ENCODE data around the gene ROCK1. TPM values are rescaled to one million over a fixed set of nuclear protein-coding genes. Genes with fewer than 3 reads are reported as not detected.

The ROCK1 gene
- total and polyA plus RNA-seq, 2 donors from 2014 or later = 10.5 to 56.5 TPM

- Histone ChIP-seq H3K4me3 (ENCODE audit: low read length in 3 of 3) (no peak overlapping the region), H3K4me1 (ENCODE audit: control insufficient read depth in 2 of 3, insufficient read depth in 2 of 3, low read depth in 1 of 3, low read length in 3 of 3) (peaks cover 0 to 4% (median 3%) of the 10 kb centered on the region in 3 donors), H3K27ac (ENCODE audit: low read depth in 2 of 2, low read length in 2 of 2) (no peak overlapping the region), H3K9ac (ENCODE audit: low read length in 3 of 3) (no peak overlapping the region), H3K9me3 (ENCODE audit: control insufficient read depth in 2 of 3, insufficient read depth in 1 of 3, low read length in 3 of 3) (no peaks in the 10 kb centered on the region), H3K27me3 (ENCODE audit: control insufficient read depth, insufficient read depth, low read length) (no peaks in the 10 kb centered on the region), H3K36me3 (ENCODE audit: control insufficient read depth in 2 of 3, insufficient read depth in 3 of 3, low read length in 3 of 3) (no peaks in the 10 kb centered on the region)
- TF ChIP-seq CTCF (IDR thresholded peaks at IDR 0.05; ENCODE audit: borderline replicate concordance, extremely low read depth, insufficient read depth) = no peak
- DNase-seq = no peak
- no peak for FAIRE-seq
- intact Hi-C loops (cut with DNase I) = no loop called here
Observed at GRCh38 chr18:21074336-21075323, 37.0 kb downstream of the ROCK1 start.

GRCh38 chr18:21073180-21073579 is 38.4 kb downstream of the ROCK1 start:
- H3K9ac ChIP-seq (ENCODE audit: low read length in 3 of 3) = no peak overlapping the region
- DNase-seq (no peak), FAIRE-seq (no peak)
- intact Hi-C loops (cut with DNase I) = no loop called here
- no peaks in the 10 kb centered on the region for H3K27me3 ChIP-seq (ENCODE audit: control insufficient read depth, insufficient read depth, low read length)
- TF ChIP-seq CTCF (IDR thresholded peaks at IDR 0.05; ENCODE audit: borderline replicate concordance, extremely low read depth, insufficient read depth) = no peak
- H3K4me1 ChIP-seq (ENCODE audit: control insufficient read depth in 2 of 3, insufficient read depth in 2 of 3, low read depth in 1 of 3, low read length in 3 of 3) = peaks cover 0 to 4% (median 0%) of the 10 kb centered on the region in 3 donors
- no peaks in the 10 kb centered on the region for H3K9me3 ChIP-seq (ENCODE audit: control insufficient read depth in 2 of 3, insufficient read depth in 1 of 3, low read length in 3 of 3)
- H3K27ac ChIP-seq (ENCODE audit: low read depth in 2 of 2, low read length in 2 of 2) = no peak overlapping the region
- no peak overlapping the region for H3K4me3 ChIP-seq (ENCODE audit: low read length in 3 of 3)
- no peaks in the 10 kb centered on the region for H3K36me3 ChIP-seq (ENCODE audit: control insufficient read depth in 2 of 3, insufficient read depth in 3 of 3, low read length in 3 of 3)

GRCh38 chr18:21071071-21071470 is 40.5 kb downstream of the ROCK1 start:
- peaks cover 0 to 4% (median 0%) of the 10 kb centered on the region in 3 donors for H3K4me1 ChIP-seq (ENCODE audit: control insufficient read depth in 2 of 3, insufficient read depth in 2 of 3, low read depth in 1 of 3, low read length in 3 of 3)
- H3K36me3 ChIP-seq (ENCODE audit: control insufficient read depth in 2 of 3, insufficient read depth in 3 of 3, low read length in 3 of 3) = no peaks in the 10 kb centered on the region
- no peak for DNase-seq
- H3K4me3 ChIP-seq (ENCODE audit: low read length in 3 of 3) = no peak overlapping the region
- no peak overlapping the region for H3K27ac ChIP-seq (ENCODE audit: low read depth in 2 of 2, low read length in 2 of 2)
- TF ChIP-seq CTCF (IDR thresholded peaks at IDR 0.05; ENCODE audit: borderline replicate concordance, extremely low read depth, insufficient read depth) = no peak
- no peaks in the 10 kb centered on the region for H3K9me3 ChIP-seq (ENCODE audit: control insufficient read depth in 2 of 3, insufficient read depth in 1 of 3, low read length in 3 of 3)
- intact Hi-C loops (cut with DNase I) = no loop called here
- H3K9ac ChIP-seq (ENCODE audit: low read length in 3 of 3) = no peak overlapping the region
- H3K27me3 ChIP-seq (ENCODE audit: control insufficient read depth, insufficient read depth, low read length) = no peaks in the 10 kb centered on the region
- FAIRE-seq = no peak

Data from kidney (tissue), 14 donors.